Endothelial cell of umbilical vein (primary cell): Measurements from ENCODE around the gene CTSC. TPM values are rescaled to one million over a fixed set of nuclear protein-coding genes. Genes with fewer than 3 reads are reported as not detected.

ENCODE experiments used
- BruUV-seq: library from RNA; stranded (reverse); fragments of 400-500 nt; replicated peaks from 2 replicates; lab custom pipeline; 2021; lab: Mats Ljungman, UMichigan
- CTCF ChIA-PET: fragments of 300-600, 350-600 bp; sonication (Branson Sonifier 250); formaldehyde crosslinking; loops from one replicate; lab custom pipeline; 2021; ENCODE audit warnings: antibody characterized with exemption, inconsistent platforms; lab: Charles Lee
- POLR2A ChIA-PET: fragments of 300-600, 350-600 bp; sonication (Branson Sonifier 250); formaldehyde crosslinking; loops from one replicate; lab custom pipeline; 2021; ENCODE audit warnings: antibody characterized with exemption, inconsistent platforms; lab: Charles Lee
- DNase-seq: peaks from one replicate; pipeline ENCODE4 v3.0.0-alpha.2; 2011; ENCODE audit warnings: low read depth, low spot score
- FAIRE-seq: peaks from 2 replicates; lab custom pipeline; 2011; peaks lifted over from hg19 to GRCh38; lab: Jason Lieb, UNC
- H2AFZ ChIP-seq: 2 replicates; pipeline ENCODE4 v1.6.0; 2012; ENCODE audit warnings: low read depth, low read length, control low read depth, inconsistent platforms
- H3K27ac ChIP-seq: 2 replicates; pipeline ENCODE4 v1.5.1; 2011; ENCODE audit warnings: low read depth, mild to moderate bottlenecking, control low read depth, low read length, moderate library complexity; ENCODE audit not compliant: insufficient read depth
- H3K27me3 ChIP-seq, 2 experiments: 2 replicates each; pipeline versions ENCODE4 v1.6.0 to v1.6.1; 2011; ENCODE audit warnings: low read length in 2 of 2, mixed read lengths in 1 of 2; ENCODE audit not compliant: control insufficient read depth in 2 of 2, insufficient read depth in 2 of 2
- H3K36me3 ChIP-seq, 2 experiments: 2 replicates in 1 of 2; 3 replicates in 1 of 2; pipeline ENCODE4 v1.5.1; 2011; ENCODE audit warnings: low read length in 2 of 2, mild to moderate bottlenecking in 1 of 2, moderate library complexity in 1 of 2; ENCODE audit not compliant: control insufficient read depth in 2 of 2, insufficient read depth in 2 of 2; ENCODE audit errors: extremely low read depth in 1 of 2
- H3K4me1 ChIP-seq: 3 replicates; pipeline ENCODE4 v1.5.1; 2011; ENCODE audit warnings: mild to moderate bottlenecking, low read length; ENCODE audit not compliant: control insufficient read depth, insufficient read depth; ENCODE audit errors: extremely low read depth
- H3K4me2 ChIP-seq: 2 replicates; pipeline ENCODE4 v1.6.1; 2011; ENCODE audit warnings: low read length, control low read depth, mixed read lengths; ENCODE audit not compliant: insufficient read depth
- H3K4me3 ChIP-seq, 3 experiments: fragments of 200-600 bp in 1 of 3; sonication (generic), shearing (Covaris generic) in 1 of 3; replicated peaks in 1 of 3; 2 replicates each; pipeline ENCODE4 v1.5.1; 2011 to 2016; ENCODE audit warnings: control low read depth in 3 of 3, low read length in 3 of 3, mild to moderate bottlenecking in 2 of 3, inconsistent platforms in 1 of 3, low read depth in 1 of 3, moderate library complexity in 1 of 3; ENCODE audit not compliant: insufficient read depth in 1 of 3
- H3K79me2 ChIP-seq: 2 replicates; pipeline ENCODE4 v1.6.0; 2012; ENCODE audit warnings: low read length, inconsistent platforms; ENCODE audit not compliant: control insufficient read depth, insufficient read depth
- H3K9ac ChIP-seq: replicated peaks from 2 replicates; pipeline ENCODE3; 2011; ENCODE audit warnings: low read length, control low read depth; ENCODE audit not compliant: insufficient read depth; ENCODE audit errors: extremely low read depth
- H3K9me1 ChIP-seq: replicated peaks from 3 replicates; pipeline ENCODE4 v1.6.0; 2011; ENCODE audit warnings: mild to moderate bottlenecking, low read length; ENCODE audit not compliant: control insufficient read depth, insufficient read depth; ENCODE audit errors: extremely low read depth
- H3K9me3 ChIP-seq: replicated peaks from 2 replicates; pipeline ENCODE4 v1.5.1; 2012; ENCODE audit warnings: low read length, inconsistent platforms; ENCODE audit not compliant: control insufficient read depth, insufficient read depth
- H4K20me1 ChIP-seq: replicated peaks from 2 replicates; pipeline ENCODE3; 2011; ENCODE audit warnings: mild to moderate bottlenecking, low read length; ENCODE audit not compliant: control insufficient read depth, insufficient read depth; ENCODE audit errors: extremely low read depth
- EZH2 ChIP-seq: IDR thresholded peaks from 2 replicates; pipeline ENCODE4 v1.6.1; 2012; ENCODE audit warnings: borderline replicate concordance, low read depth, mild to moderate bottlenecking, moderate library complexity, low read length, inconsistent platforms; ENCODE audit not compliant: severe bottlenecking
- FOS ChIP-seq: IDR thresholded peaks from 2 replicates; pipeline ENCODE4 v1.6.1; 2011; ENCODE audit warnings: mild to moderate bottlenecking, low read length, moderate library complexity, borderline replicate concordance; ENCODE audit not compliant: insufficient read depth
- GATA2 ChIP-seq: IDR thresholded peaks from 2 replicates; pipeline ENCODE4 v1.7.0; 2011; ENCODE audit warnings: low read depth, mild to moderate bottlenecking, moderate library complexity, mixed read lengths, low read length; ENCODE audit not compliant: insufficient read length, insufficient read depth
- JUN ChIP-seq: IDR thresholded peaks from 2 replicates; pipeline ENCODE4 v1.6.1; 2011; ENCODE audit warnings: borderline replicate concordance, low read depth; ENCODE audit not compliant: insufficient read length, insufficient read depth
- MYC ChIP-seq: IDR thresholded peaks from one replicate; pipeline ENCODE4 v1.6.1; 2011; ENCODE audit warnings: mild to moderate bottlenecking, low read depth, low read length
- POLR2A ChIP-seq: IDR thresholded peaks from 2 replicates; pipeline ENCODE4 v1.6.1; 2012; ENCODE audit warnings: low read depth, mild to moderate bottlenecking, control low read depth, low read length
- POLR2AphosphoS5 ChIP-seq: IDR thresholded peaks from 2 replicates; pipeline ENCODE4 v1.6.1; 2012; ENCODE audit warnings: low read depth, mild to moderate bottlenecking, control low read depth, low read length, moderate library complexity; ENCODE audit not compliant: insufficient read depth
- dilution Hi-C: fragments of 300-500 bp; cut with MboI; formaldehyde crosslinking; loops from one replicate; pipeline ENCODE4 v1.15.0; 2019; ENCODE audit warnings: low sequenced_read_pairs; ENCODE audit not compliant: extremely low pct_ligation_motif_present
- intact Hi-C: fragments of 100-400 bp; cut with micrococcal nuclease; formaldehyde crosslinking; loops from one replicate; pipeline ENCODE4 v1.10.0; 2022
- polyA plus RNA-seq, 4 experiments: library from polyadenylated mRNA; depleted of rRNA in 3 of 4; stranded (reverse) in 3 of 4; unstranded in 1 of 4; fragments of >200 nt; gene quantifications; 2 replicates each; pipeline versions ENCODE4 v1.2.1 to v1.2.3, GENCODE V29; 2011 to 2012; ENCODE audit warnings: missing spikeins in 1 of 4
- total RNA-seq: library from RNA; stranded (reverse); gene quantifications from 2 replicates; pipeline ENCODE4 v1.2.3, GENCODE V29; 2021
- TF ChIP-seq, protein P1 (sequence below), 2 donors: IDR thresholded peaks; 1 replicate in 1 of 2; 2 replicates in 1 of 2; pipeline ENCODE4 v1.5.1; 2011; ENCODE audit warnings: low read length in 2 of 2, mild to moderate bottlenecking in 2 of 2, moderate library complexity in 2 of 2, control low read depth in 1 of 2, inconsistent platforms in 1 of 2, low read depth in 1 of 2; ENCODE audit not compliant: insufficient read depth in 1 of 2; ENCODE audit errors: extremely low read depth in 1 of 2
- TF ChIP-seq, protein P2 (sequence below): IDR thresholded peaks from 2 replicates; pipeline ENCODE4 v1.6.1; 2011; ENCODE audit not compliant: insufficient read depth, insufficient read length

CTSC gene
- total and polyA plus RNA-seq, 2 donors (not counting 3 experiments of a cell fraction or from before 2014, with no cell fraction given): 130 to 186 TPM

DNA sequence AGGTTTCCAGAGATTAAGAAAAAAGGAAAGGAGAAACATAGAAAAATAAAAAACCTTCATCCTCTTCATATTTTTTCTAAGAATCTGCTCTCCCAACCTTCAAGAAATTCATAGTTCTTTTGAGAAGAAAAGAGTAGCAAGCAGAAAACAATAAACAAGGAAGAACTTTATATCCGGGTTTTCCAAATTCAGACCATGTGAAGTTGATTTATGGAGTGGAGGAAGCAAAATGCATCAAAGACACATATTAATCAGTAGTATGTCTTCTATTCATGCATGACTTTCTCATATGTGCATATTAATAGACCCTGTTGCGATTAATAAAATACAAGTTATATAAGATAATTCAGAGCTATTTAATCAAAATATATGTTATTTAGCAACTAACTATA, 20.5 kb upstream of the CTSC start:
- Histone ChIP-seq H3K4me3 (no peak overlapping the region), H2AFZ (no peak overlapping the region), H3K27me3 (no peaks in the 10 kb centered on the region), H3K36me3 (no peaks in the 10 kb centered on the region), H3K9ac (no peak overlapping the region), H3K4me2 (no peak overlapping the region), H3K9me1 (no peaks in the 10 kb centered on the region), H4K20me1 (no peaks in the 10 kb centered on the region), H3K27ac (no peak overlapping the region), H3K79me2 (no peaks in the 10 kb centered on the region), H3K4me1 (no peaks in the 10 kb centered on the region), H3K9me3 (no peaks in the 10 kb centered on the region)
- CTCF ChIA-PET: interaction anchor here (1.0 to 2.0 kb wide), 4 partner anchors 15 to 341 kb away, joined by 3 to 5 read pairs (median 4); no protein-coding TSS in a partner anchor
- FAIRE-seq: no peak
- no peak for DNase-seq
- BruUV-seq: no TSS peak
- POLR2A ChIA-PET: no interaction called here
- TF ChIP-seq POLR2A (no peak), POLR2AphosphoS5 (no peak), EZH2 (no peak), MYC (no peak), GATA2 (no peak), JUN (no peak), FOS (no peak)
- TF ChIP-seq, protein P1, sequence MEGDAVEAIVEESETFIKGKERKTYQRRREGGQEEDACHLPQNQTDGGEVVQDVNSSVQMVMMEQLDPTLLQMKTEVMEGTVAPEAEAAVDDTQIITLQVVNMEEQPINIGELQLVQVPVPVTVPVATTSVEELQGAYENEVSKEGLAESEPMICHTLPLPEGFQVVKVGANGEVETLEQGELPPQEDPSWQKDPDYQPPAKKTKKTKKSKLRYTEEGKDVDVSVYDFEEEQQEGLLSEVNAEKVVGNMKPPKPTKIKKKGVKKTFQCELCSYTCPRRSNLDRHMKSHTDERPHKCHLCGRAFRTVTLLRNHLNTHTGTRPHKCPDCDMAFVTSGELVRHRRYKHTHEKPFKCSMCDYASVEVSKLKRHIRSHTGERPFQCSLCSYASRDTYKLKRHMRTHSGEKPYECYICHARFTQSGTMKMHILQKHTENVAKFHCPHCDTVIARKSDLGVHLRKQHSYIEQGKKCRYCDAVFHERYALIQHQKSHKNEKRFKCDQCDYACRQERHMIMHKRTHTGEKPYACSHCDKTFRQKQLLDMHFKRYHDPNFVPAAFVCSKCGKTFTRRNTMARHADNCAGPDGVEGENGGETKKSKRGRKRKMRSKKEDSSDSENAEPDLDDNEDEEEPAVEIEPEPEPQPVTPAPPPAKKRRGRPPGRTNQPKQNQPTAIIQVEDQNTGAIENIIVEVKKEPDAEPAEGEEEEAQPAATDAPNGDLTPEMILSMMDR (IDR thresholded peaks at IDR 0.05; ENCODE audit: extremely low read depth in 1 of 2, insufficient read depth in 1 of 2, low read depth in 1 of 2, low read length in 2 of 2): no peak
- TF ChIP-seq, protein P2, sequence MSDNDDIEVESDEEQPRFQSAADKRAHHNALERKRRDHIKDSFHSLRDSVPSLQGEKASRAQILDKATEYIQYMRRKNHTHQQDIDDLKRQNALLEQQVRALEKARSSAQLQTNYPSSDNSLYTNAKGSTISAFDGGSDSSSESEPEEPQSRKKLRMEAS: no peak
- intact Hi-C loops: no loop called here
- dilution Hi-C loops: no loop called here
